Stimulated activated CD8-positive, alpha-beta memory T cell treated with anti-CD3 and anti-CD28 coated beads, Interleukin-7, amount 100 ng/mL, for 24 hours (primary cell): ENCODE results near the gene CADPS2.

ENCODE experiments used
- DNase-seq: peaks from one replicate; pipeline ENCODE4 v3.0.0-alpha.2; 2020; ENCODE audit warnings: low read depth

The CADPS2 gene

DNA sequence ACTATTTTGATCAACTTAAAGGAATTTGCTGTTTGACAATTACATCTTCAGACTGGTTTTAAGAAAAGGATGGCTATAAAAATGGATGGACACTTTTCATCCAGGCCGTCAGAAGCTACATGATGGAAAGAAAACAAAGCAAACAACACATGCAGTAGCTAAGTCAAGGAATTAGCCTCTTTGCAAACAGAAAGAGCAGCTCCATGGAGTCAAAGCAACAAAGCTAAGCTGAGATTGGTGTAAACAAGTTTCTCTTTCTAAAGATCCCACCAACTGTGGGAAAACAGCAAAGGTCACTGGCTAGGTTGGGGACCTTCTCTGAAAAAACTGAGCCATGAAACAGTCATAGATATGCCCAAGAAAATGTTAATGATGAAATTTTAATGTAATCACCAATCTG is 286.2 kb downstream of the CADPS2 start:
- no peak for DNase-seq

DNA sequence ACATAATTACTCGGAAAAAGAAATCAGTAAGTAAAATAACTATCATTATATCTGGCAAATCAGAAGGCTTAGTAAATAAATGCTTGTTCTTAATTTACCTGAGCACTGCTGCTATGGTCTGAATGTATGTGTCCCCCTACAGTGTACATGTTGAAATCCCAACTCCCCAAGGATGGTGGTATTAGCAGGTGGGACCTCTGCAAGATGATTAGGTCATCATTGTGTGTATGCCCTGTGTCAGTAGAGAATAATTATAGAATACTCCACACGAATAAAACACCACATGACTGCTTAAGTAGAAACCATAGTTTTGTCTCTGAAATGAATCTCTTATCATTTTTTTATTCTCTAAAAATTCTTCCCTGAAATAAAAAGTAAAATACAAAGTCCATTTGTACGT is 289.0 kb downstream of the CADPS2 start:
- no peak for DNase-seq

DNA sequence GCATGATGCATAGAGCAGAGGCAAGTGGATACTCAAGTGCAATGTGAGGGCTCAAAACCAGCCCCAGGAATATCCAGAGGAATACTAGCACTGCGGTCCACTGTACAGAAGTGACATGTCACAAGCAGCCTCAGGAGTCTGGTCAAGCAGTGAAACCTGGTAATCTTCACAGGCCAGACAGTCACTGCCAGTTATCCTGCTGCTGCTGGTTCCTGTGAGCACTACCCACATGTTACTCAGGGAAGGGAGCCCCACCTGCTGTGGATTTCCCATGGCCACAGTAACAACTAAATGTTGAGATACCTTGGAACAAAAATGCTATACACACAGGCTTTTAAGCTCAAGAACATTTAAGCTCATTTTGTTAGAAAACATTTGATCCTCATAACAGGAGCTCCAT is 290.4 kb downstream of the CADPS2 start:
- DNase-seq, result no peak

DNA sequence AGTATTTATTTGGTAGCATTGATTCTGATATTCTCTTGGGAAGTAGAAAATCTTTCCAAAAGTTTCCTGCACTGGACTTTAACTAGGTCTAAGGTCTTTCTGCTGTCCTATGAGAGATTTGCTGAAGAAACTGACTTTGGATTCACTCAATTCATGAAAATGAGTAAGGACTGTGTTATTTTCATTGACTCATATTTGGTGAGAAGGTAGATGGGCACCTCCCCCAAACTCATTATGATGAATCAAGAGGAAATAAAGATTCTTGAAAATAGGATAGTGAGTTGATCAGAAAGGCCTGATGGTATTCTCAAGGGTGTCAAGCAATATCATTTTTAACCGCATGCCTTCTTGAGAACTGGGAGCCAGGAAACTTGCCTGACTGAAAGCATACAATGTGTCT is 297.6 kb downstream of the CADPS2 start:
- no peak for DNase-seq

DNA sequence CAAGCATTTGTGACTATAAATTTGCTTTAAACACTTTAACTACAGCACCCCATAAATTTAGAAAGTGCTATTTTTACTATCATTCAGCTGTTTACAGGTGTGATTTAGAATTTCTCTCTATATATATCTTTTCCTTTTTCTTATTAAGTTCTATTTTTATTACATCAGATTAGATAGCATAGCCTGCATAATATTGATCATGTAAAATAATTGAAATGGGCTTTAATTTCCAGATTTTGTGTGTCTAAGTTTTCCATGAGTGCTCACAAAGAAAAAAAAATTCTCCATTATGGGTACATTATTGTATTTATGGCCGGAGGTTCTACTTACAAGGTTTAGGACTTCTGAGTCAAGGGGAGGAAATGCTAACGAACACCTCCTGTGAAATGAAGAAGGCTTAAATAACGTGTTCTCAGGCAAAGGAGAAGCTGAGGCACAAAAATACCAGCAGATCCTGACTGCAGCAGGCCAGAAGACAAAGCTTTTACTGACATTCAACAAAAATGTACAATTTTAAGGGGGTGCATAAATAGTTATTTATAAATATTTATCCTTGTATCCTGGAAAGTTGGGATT is 301.5 kb downstream of the CADPS2 start:
- no peak for DNase-seq

DNA sequence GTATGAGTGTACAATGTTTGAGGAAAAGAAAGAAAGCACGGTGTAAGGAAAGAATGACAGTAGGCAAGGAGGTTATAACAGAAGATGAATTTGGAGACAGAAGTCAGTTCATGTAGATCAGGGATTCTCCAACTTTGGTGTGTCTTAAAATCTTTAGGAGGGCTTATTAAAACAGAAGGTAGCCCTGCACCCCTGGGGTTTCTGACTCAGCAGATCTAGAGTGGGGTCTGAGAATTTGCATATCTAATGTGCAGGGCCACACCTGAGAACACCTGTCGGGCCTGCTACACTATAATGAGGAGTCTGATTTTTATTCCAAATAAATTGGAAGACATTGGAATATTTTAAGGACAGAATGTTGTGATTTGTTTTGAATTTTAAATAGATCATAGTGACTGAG is 307.9 kb downstream of the CADPS2 start:
- DNase-seq, result no peak

DNA sequence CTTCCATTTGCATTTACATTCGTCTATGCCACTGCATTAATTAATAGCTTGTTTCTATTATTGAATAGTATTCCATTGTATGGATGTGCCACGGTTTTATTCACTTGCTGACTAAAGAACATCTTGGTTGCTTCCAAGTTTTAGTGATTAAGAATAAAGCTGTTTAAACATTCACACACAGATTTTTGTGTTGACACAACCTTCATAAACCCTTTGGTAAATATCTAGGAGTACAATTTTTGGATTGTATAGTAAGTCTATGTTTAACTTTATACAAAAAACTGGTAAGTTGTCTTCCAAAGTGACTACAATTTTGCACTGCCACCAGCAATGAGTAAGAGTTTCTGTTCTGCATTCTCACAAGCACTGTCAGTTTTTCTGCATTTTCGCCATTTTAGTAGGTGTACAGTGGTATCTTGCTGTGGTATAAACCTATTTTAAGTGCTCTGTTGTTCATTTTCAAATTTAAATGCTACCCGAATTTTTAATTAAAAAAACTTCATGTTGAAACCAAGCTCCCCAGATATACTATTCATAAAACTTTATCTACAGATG is 308.7 kb downstream of the CADPS2 start:
- no peak for DNase-seq

DNA sequence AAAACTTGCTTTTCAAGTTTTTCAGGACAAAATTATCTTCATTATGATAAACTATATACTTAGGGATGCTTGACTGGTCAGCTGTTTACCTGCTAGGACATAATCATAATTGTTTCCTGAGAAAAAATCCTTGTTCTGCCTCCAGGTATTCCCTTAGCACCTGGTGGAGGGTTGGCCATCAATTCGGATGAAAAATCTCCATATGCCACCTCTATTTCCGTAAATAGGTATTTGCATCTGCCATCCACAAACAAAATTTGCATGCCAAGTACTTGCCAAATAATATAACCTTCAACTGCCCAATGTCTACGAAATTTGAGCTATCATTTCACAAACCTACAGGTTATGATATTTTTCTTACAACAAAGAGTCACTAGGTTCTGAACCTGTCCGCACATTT is 313.6 kb downstream of the CADPS2 start:
- no peak for DNase-seq

DNA sequence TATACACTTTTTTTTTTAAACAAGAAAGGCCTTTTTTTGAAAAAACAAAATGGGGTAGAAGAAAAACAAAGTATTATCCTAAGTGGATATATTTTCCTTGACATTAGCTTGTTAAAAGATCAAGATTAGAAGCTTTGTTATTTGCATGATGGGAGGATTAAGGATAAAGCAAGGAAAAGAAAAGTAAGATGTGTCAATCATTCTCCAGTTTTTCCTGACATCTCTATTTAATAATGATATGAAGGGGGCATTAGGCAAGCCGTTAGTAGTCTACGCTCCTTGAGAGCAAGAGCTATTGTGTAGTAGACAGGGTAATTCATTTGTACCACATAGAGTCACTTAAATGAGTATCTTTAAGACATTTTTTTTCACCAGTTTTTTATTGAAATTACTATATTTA is 324.9 kb downstream of the CADPS2 start:
- DNase-seq, result no peak

DNA sequence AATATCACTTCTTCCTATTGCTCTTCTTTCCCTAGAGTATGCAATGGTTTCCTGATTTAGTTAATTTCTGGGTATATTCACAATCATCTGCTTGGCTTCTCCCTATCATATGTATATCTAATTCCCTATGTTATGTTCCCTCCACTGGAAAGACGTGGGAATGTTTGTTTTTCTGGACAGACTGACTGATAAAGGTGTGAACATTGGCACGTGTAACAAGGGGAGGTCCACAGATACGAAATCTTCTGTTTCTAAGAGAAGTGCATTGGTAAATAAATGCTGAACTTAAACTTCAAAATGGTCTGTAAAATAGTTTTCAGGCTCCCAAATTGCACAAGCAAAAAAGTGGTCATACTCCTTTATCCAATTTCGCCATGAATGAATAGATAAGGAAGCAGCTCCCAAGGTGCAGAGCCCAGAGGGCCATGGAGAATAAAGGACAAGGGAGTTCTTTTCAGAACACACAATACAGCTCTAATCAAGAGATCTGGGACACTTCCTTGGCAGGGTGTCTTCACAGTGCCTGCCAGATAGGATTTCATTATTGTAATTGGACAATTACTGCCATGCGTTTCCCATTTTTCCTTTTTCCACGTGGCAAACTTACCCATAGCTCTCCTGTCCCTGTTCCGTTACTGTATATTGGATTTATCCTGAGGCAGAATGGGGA is 329.3 kb downstream of the CADPS2 start:
- DNase-seq, result no peak

DNA sequence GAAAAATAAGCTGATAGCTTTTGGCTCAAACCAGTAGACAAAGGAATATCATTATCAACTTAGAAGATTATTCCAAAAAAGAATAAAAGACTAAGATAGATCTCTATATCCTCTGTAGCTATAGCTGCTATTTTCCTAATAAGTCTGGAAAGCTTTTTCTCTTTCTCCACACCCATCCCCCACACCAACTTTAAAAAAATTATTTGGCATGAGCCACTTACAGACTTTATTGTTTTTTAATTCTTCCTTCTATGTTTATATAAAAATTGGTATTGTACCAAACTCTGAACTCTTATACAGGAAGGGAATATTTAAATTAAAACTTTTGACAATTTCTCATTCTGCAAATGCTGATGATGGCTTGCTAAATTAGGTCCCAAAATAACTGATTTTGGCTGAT is 330.0 kb downstream of the CADPS2 start:
- no peak for DNase-seq

DNA sequence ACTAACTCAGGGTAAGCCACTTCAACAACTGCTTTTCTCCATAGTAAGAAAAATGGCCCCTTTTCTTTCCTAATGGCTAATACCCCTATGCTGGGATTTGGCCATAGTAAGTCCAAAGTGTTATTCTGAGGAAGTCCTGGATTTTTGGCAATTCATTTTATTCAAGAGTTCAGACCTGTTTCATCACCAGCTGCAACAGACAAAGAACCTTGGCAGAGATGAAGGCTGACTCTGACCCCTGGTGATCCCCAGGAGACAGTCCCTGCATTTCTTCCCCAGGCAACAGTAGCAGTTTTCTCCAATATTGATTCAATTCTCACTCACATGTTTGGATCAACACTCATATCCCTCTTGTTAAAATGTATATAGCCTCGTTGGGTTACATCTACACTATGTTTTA is 332.5 kb downstream of the CADPS2 start:
- DNase-seq, result no peak

DNA sequence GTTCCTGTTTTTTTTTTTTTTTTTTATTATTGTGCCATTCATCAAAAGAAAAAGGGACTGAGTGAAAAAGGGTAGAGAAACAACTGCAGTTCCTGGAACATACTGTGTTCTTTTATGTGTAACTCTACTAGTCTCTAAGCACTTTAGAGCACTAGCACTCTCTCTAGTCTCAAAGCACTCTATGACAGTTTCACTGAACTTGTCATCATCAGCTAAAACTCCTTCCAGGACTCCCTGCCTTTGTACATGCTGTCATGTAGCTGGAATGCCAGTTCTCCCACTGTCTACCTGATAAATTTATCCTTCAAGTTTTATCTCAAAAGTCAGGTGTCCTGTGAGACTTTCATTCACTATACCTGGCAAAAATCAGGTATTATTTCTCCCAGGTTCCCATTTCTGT is 333.5 kb downstream of the CADPS2 start:
- no peak for DNase-seq

DNA sequence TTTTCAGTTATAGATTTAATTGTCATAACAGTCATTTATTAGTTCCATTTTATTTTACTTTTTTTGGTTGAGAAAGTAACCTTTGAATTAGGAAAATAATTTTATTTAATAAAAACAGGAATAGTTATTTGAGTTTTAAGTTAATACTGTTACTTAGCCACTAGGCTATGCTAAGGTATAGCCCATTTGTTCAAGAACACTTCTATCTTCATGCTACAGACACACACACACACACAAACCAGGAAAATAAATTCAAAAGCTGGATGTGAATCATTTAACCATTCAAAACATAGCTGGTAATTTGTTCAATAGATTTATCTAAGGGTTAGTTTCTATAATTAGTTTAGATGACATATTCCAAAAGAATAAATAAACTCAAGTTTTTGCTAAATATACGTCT is 335.7 kb downstream of the CADPS2 start:
- no peak for DNase-seq

DNA sequence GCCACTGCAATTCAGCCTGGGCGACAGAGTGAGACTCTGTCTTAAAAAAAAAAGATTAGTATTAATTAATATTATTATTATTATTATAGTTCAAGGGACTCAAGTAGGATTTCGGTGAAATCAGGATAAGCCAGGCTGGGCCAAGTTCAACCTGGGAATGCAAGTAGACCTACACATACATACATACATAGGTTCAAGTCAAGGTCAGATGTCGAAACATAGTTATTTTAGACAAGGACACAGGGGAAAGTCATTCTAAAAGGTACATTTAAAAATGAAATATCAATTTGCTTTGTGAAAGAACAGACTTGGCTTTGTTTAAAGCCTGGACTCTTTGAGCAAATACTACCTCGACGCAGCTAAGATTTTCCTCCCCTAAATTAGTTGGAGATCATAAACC is 336.7 kb downstream of the CADPS2 start:
- DNase-seq, result no peak

DNA sequence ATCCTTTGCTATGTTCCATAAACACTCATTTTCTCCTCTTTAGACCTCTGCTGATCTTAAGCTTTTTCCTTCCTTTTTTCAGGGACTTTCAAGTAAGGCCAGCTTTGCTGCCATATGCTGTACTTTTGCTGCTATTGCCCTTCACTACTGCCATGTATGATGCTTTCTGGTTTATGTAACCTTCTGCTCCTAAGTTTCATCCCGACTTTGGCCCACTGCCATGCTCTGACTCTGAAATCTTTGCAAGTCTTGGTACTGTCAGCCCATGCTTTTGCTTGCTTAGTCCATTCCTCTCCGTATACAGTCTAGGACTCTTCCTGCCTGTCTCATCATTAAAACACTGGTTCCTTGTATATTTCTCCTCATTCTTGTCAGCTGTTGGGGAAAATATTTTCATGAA is 339.8 kb downstream of the CADPS2 start:
- no peak for DNase-seq

DNA sequence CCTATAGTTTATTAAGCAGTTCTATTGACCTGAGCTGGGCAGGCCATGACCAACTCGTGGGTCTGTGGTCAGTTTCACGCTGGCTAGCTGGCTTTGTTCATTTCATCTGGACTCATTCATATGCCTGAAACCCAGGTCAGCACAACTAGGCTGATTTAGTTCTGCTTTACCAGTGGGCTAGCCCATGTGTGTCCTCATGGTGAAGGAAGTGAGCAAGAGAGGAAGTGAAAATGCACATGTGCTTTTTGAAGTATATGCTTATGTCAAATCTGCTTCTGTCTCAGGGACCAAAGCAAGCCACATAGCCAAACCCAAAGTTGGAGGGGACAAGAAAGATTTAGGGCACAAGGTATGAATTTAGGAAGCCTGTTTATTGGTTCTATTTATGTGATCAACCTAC is 341.8 kb downstream of the CADPS2 start:
- no peak for DNase-seq

DNA sequence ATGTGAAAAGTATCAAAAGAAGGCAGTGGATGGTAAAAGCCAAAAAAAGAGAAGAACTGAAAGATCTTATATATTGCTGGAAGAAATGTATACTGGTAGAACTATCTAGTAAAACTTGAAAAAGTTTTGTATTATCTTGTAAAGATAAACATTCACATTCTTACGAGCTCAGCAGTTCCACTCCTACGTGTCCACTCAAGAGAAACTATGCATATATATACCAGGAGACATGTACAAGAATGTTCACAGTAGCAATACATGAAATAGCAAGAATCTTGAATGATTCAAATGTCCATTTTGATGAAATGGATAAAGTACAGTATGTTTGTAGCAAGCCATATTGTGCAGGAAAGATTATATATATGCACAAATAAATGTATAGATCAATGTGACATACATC is 342.4 kb downstream of the CADPS2 start:
- no peak for DNase-seq

DNA sequence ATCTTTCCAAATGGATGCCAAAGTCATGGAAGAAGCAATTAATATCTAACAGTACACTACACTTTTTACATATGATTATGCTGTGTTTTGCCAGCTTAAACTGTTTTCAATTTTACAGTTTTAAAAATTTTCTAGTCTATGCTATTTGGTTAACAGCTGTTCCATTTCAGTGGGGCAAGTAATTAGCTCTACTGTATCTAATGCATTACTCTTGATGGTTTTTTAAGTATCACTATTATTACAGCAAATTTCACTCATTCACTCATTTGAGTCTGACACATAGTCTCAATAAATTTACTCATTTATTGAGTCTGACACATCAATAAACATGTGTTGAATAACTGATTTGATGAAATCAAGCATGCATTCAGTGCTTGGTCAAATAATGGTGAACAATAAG is 343.1 kb downstream of the CADPS2 start:
- no peak for DNase-seq

DNA sequence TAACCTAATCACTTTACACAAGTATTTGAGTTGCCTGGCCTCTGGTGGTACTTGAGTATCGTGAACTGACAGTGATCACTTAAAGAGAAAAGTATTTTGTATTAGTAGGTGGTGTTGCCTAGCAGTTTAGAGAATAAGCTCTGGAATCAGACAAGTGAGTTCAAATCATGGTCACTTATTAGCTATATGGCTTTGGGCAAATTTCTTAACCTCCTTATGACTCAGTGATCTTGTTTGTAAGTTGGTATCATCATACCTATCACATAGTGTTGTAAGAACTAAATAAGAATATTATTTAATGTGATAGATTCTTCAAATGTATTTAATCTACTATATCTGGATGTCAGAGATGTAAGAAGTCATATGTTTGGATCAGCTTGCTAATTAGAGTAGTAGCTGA is 351.2 kb downstream of the CADPS2 start:
- no peak for DNase-seq

DNA sequence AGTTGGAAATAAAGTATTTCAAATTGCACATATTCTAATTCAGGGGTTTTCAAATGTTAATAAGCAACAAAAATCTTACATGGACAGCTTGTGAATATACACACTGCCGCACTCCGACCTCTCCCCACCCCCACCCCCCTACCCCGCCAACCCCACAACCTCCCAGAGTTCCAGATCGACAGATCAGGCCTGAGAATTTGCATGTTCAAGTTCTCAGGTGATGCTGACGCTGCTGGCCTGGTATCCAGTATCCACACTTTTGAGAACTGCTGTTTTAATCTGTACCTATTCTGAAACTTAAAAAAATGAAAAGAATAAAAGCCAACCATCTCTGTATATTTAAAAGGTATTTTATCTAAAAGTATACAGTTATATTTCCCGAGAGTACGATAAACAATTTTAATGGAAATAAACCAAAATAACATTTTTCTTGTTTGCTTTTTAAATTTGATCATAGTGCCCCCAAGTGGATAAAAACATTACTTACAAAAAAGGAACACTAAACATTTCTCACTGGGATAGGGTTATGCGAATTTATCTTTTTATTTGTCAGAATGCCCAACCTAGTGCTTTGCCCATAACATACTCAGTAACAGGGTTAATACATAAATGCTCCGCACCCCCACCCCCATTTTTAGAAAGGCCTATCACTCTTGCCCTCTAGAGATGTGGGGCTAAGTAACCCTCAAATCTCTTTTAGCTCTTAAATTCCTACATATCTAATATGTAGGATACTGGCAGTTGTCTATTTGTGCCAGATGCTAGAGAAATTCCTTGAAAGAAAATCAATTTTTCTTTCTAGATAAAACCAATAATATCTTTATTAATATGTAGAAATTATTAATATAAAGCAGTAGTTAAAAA is 353.6 kb downstream of the CADPS2 start:
- DNase-seq, result no peak

DNA sequence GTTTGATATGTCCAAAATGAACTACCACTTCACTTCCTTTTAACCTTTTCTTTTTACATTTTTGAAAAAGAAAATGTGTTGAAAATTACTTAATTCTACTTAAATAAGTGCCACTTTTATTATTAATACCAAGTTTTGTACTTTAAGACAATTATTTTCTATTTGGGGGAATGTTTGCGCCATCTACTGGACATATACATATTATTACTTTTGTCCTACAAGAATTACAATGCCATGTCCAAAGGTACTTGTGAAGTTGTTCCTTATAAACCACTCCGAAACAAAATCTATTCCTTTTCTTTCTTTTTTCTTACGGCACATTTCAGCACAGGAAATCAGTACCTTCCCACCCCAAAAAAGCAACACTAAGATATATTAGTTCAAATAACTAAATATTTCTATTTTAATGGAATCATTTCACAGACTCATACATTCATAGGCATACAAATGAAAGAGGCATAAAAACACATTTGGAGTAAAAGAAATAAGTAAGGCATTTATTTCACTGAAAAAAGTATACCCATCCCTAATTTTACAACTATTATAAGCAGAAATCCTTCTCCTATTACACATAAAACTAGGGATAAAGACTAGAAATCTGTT is 357.3 kb downstream of the CADPS2 start:
- no peak for DNase-seq

DNA sequence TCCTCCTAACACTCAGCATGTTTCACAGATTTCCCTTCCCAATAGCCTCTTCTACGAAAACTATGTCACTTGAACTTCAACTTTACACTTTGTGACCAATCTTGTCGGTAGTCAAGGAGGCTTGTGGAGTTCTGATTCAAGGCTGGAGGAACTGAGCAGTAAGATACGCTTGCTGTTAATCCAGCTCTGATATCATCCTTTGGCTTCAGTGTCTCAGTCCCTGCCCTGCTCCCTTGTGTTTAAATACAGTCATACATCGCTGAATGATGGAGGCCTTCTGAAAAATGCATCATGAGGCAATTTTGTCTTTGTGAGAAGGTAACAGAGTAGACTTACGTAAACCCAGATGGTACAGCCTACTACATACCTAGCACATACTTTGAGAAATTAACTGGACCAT is 360.9 kb downstream of the CADPS2 start:
- no peak for DNase-seq
